Choroid plexus epithelial cell (primary cell): ENCODE data around the gene MYH10.

ENCODE experiments used
- DNase-seq: peaks from one replicate; pipeline ENCODE4 v3.0.0-alpha.2; 2010; ENCODE audit warnings: low read depth
- H3K4me3 ChIP-seq: 2 replicates; pipeline ENCODE4 v1.5.1; 2011; ENCODE audit warnings: low read depth, mild to moderate bottlenecking, control low read depth, low read length, moderate library complexity
- TF ChIP-seq, protein P1 (sequence below): conservative IDR thresholded peaks from 2 replicates; pipeline ENCODE4 v1.5.1; 2011; ENCODE audit warnings: low read depth, mild to moderate bottlenecking, control low read depth, inconsistent platforms, low read length, moderate library complexity

The MYH10 gene

DNA sequence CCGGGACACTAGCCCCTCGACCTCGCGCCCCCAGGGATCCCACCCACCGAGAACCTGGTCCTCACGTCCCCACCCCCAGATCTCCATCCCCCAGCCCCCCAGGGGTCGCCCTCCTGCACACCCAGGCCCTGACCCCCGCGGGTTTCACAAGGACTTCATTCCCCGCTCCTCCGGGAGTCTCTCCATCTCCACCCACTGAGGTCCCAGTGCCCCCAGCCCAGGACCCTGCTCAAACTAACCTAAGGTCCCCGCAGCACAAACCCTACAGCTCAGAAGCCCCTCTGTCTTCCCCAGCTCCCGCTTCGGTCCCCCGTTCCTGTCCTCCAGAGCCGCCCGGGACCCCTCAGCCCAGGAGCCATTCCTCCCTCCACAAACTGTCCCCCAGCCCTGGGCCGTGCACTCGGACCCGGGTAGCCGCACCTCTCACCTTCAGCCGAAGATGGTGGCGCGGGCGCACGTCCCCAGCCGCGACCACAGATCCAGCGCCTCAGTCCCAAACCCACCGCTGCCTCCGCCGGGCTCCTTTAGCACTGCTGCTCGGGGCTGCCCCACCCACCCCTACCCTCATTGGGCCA is at the start of gene MYH10:
MYH10 (minus strand) TSS at position 499 of the 575 bp plus-strand sequence. CDS start 7,479 bp downstream, outside the sequence.
- TF ChIP-seq, protein P1, sequence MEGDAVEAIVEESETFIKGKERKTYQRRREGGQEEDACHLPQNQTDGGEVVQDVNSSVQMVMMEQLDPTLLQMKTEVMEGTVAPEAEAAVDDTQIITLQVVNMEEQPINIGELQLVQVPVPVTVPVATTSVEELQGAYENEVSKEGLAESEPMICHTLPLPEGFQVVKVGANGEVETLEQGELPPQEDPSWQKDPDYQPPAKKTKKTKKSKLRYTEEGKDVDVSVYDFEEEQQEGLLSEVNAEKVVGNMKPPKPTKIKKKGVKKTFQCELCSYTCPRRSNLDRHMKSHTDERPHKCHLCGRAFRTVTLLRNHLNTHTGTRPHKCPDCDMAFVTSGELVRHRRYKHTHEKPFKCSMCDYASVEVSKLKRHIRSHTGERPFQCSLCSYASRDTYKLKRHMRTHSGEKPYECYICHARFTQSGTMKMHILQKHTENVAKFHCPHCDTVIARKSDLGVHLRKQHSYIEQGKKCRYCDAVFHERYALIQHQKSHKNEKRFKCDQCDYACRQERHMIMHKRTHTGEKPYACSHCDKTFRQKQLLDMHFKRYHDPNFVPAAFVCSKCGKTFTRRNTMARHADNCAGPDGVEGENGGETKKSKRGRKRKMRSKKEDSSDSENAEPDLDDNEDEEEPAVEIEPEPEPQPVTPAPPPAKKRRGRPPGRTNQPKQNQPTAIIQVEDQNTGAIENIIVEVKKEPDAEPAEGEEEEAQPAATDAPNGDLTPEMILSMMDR: peak; percentile 42
- DNase-seq: no peak
- H3K4me3 ChIP-seq: peak within 1 kb of the TSS; percentile 90

DNA sequence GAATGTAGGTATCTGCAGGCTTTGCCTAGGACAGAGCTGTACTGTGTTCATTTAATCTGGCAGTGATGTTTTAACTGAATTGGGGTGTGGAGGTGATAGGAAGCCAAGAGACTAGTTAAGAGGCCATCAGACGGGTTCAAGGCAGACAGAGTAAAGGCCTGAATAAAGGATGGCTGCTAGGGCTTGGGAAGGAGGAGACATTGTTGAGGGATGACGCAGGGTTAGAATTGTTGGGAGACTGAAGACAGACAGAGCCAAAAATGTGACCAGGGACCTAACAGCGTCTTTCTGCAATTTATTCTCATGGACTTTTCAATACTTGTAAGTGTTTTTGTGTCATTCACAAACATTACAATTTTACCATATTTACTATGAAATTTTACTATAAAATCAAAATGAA is 48.6 kb upstream of the MYH10 start:
- DNase-seq: no peak
- H3K4me3 ChIP-seq: no peak overlapping the region
- TF ChIP-seq, protein P1: no peak

DNA sequence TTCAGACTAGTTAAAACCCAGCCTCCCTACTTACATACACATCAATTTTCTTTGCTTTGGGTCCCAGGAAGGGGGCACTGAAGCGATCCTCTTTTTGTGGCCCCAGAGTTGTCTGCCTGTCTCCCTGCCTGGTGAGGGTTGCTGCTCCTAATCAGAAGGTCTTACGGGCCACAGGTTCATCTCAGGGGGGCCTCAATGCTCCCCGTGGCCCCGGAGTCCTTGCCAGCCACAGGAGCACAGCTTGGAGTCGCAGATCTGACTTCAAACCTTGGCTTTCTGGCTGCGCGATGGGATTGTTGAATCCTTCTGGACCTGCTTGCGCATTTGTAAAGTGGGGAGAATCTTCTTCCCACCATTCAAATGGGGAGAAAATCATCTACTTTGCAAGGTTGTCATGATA is 44.8 kb upstream of the MYH10 start:
- DNase-seq: no peak
- H3K4me3 ChIP-seq: no peak overlapping the region
- TF ChIP-seq, protein P1: no peak

DNA sequence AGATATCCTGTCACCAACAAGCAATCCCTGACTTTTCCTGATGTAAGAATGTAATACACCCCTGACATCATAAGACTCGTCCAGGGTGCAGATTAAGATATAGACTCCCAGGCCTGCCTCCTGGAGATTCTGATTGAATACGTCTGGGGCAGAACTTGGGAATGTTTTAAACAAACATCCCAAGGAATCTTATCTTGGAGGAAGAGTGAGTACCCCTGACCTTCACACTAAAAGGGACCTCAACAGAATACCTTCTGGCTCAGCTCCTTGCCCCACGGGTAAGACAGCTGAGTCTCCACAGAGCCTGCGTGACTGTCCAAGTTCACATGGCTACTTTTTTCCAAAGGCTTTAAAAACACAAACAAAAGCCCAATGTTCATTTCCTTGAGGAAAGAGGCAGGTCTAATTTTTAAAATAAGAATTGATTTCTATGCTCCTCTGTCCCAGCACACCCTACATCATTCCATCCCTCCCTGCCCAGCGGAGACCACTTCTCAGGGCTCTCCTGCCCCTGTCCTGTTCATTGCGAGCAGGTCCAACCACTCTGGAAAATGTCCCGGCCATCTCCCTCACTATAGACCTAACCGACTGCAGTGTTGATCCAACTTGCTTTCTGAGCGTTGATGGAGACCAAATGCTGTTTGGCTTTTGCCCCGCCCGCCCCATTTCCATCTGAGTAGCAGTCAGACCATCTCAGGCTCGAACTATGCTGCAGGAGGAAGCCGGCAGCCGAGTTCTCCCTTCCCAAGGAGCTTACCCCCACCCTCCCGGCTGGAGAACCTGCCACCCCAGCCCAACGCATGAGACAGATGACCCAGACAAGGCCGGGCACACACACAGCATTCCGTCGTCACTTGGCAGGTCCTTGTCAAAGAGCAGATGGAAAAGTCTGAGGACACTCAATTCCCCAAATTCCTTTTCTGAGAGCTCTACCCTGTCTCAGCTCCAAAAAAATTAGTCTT is 44.1 kb upstream of the MYH10 start:
- no peak overlapping the region for H3K4me3 ChIP-seq
- TF ChIP-seq, protein P1: no peak
- DNase-seq: no peak

DNA sequence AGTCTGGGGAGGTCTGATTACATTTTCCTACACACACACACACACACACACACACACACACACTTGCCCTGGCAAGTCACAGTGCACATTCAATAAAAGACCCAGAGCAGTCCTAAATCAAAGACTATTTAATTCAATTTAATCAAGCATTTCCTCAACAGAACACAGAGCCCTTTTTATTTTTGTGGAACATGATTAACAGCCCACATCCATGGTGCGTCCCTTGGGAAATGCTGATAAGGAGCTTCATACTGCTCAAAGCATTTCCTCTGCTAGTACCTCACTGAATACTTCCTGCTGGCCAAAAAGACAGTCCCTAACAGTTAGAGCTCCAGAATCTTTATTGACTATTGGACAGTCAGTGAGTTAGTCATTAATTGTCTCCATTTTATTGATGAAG is 43.1 kb upstream of the MYH10 start:
- H3K4me3 ChIP-seq: no peak overlapping the region
- TF ChIP-seq, protein P1: no peak
- DNase-seq: peak; percentile 79

DNA sequence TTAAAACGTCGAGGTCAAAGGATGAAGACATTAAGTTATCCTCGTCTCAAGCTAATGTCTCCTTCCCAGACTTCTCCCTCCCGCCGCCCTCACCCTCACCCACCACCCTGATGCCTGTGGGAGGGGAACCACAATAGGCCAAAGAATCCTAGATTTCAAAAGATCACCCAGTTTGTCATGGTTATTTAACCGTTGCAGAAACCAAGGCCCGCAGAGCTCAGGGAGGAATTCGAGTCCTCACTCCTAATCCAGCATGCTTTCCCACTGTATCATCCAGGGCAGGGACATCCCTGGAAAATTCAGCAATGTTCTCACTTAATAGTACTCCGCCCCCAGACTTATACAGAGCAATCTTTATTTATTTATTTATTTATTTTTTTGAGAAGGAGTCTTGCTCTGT is 41.8 kb upstream of the MYH10 start:
- DNase-seq: no peak
- no peak overlapping the region for H3K4me3 ChIP-seq
- TF ChIP-seq, protein P1: no peak
